HepG2 (cell line): Measurements from ENCODE around the gene FAT1. TPM values are rescaled to one million over a fixed set of nuclear protein-coding genes. Genes with fewer than 3 reads are reported as not detected.

ENCODE experiments used
- DR1 ChIP-seq: sonication (generic); formaldehyde crosslinking; IDR thresholded peaks from 2 replicates; pipeline ENCODE4 v1.8.0; 2021; ENCODE audit warnings: mild to moderate bottlenecking, missing genetic modification reagents, inconsistent platforms
- GFI1 ChIP-seq: sonication (generic); formaldehyde crosslinking; IDR thresholded peaks from 2 replicates; pipeline ENCODE4 v1.5.0; 2020; ENCODE audit warnings: missing genetic modification reagents, mild to moderate bottlenecking, borderline replicate concordance
- KDM3A ChIP-seq: IDR thresholded peaks from 2 replicates; pipeline ENCODE4 v1.6.1; 2018; ENCODE audit warnings: low read depth, missing compliant biosample characterization
- KDM5A ChIP-seq: fragments of 200-600 bp; sonication (generic); IDR thresholded peaks from 2 replicates; pipeline ENCODE4 v1.7.0; 2018; ENCODE audit warnings: antibody characterized with exemption, mild to moderate bottlenecking, low read length, borderline replicate concordance
- MATR3 ChIP-seq: sonication (generic); formaldehyde crosslinking; IDR thresholded peaks from 2 replicates; pipeline ENCODE4 v1.4.0; 2020; ENCODE audit warnings: missing genetic modification reagents
- PRPF4 ChIP-seq: fragments of 200-400 bp; formaldehyde crosslinking; IDR thresholded peaks from 2 replicates; pipeline ENCODE4 v1.6.1; 2016; ENCODE audit warnings: low read length, low read depth; ENCODE audit not compliant: poor library complexity, severe bottlenecking
- SP2 ChIP-seq: sonication (generic); formaldehyde crosslinking; IDR thresholded peaks from 2 replicates; pipeline ENCODE4 v1.5.1; 2020; ENCODE audit warnings: mild to moderate bottlenecking, missing genetic modification reagents
- TBL1XR1 ChIP-seq: fragments of 150-350 bp; IDR thresholded peaks from 2 replicates; pipeline ENCODE4 v1.6.1; 2014; ENCODE audit warnings: borderline replicate concordance, low read length; ENCODE audit not compliant: partially characterized antibody
- ZNF335 ChIP-seq: sonication (generic); formaldehyde crosslinking; IDR thresholded peaks from 2 replicates; pipeline ENCODE4 v1.4.0; 2020; ENCODE audit warnings: missing genetic modification reagents
- ZNF367 ChIP-seq: sonication (generic); formaldehyde crosslinking; IDR thresholded peaks from 2 replicates; pipeline ENCODE4 v1.4.0; 2020; ENCODE audit warnings: missing genetic modification reagents, borderline replicate concordance
- ZNF549 ChIP-seq: sonication (generic); formaldehyde crosslinking; IDR thresholded peaks from 2 replicates; pipeline ENCODE4 v1.5.0; 2020; ENCODE audit warnings: missing genetic modification reagents
- ZNF569 ChIP-seq: sonication (generic); formaldehyde crosslinking; IDR thresholded peaks from 2 replicates; pipeline ENCODE4 v1.5.0; 2020; ENCODE audit warnings: mild to moderate bottlenecking, missing genetic modification reagents, moderate library complexity, borderline replicate concordance
- ZNF629 ChIP-seq: sonication (generic); formaldehyde crosslinking; conservative IDR thresholded peaks from 2 replicates; pipeline ENCODE4 v1.5.0; 2020; ENCODE audit warnings: missing genetic modification reagents
- ZNF773 ChIP-seq: sonication (generic); formaldehyde crosslinking; IDR thresholded peaks from 2 replicates; pipeline ENCODE4 v1.4.0; 2020; ENCODE audit warnings: missing genetic modification reagents, borderline replicate concordance
- ZSCAN25 ChIP-seq: sonication (generic); formaldehyde crosslinking; IDR thresholded peaks from 2 replicates; pipeline ENCODE4 v1.8.0; 2022; ENCODE audit warnings: mild to moderate bottlenecking, missing genetic modification reagents
- polyA plus RNA-seq, 8 experiments: library from polyadenylated mRNA; depleted of rRNA in 3 of 8; stranded (reverse) in 7 of 8; unstranded in 1 of 8; fragments of >200 nt; fragmentation: Illumina TruSeq in 4 of 8; extraction: Trizol in 4 of 8; gene quantifications; 2 replicates each; pipeline versions ENCODE4 v1.2.1 to v1.2.3, GENCODE V29; 2011 to 2016; ENCODE audit warnings: low read depth in 4 of 8, missing spikeins in 1 of 8, mixed read lengths in 1 of 8; ENCODE audit not compliant: insufficient read depth in 1 of 8
- total RNA-seq, 5 experiments: library from RNA; depleted of rRNA; stranded (reverse); fragments of >200 nt; fragmentation: Illumina TruSeq; extraction: Trizol; gene quantifications; 2 replicates each; pipeline ENCODE4 v1.2.3, GENCODE V29; 2016; ENCODE audit warnings: low read depth in 1 of 5
- TF ChIP-seq, protein P1 (sequence below): sonication (generic); formaldehyde crosslinking; IDR thresholded peaks from 2 replicates; pipeline ENCODE4 v1.4.0; 2020; ENCODE audit warnings: missing genetic modification reagents, borderline replicate concordance
- TF ChIP-seq, protein P2 (sequence below): sonication (generic); formaldehyde crosslinking; IDR thresholded peaks from 2 replicates; pipeline ENCODE4 v1.5.1; 2020; ENCODE audit warnings: missing genetic modification reagents, mild to moderate bottlenecking, borderline replicate concordance
- TF ChIP-seq, protein P3 (sequence below): sonication (generic); formaldehyde crosslinking; IDR thresholded peaks from 2 replicates; pipeline ENCODE4 v1.4.0; 2020; ENCODE audit warnings: low read depth, mild to moderate bottlenecking, missing genetic modification reagents
- TF ChIP-seq, protein P4 (sequence below): sonication (generic); formaldehyde crosslinking; IDR thresholded peaks from 2 replicates; pipeline ENCODE4 v1.8.0; 2022; ENCODE audit warnings: missing genetic modification reagents, mild to moderate bottlenecking, moderate library complexity, borderline replicate concordance
- TF ChIP-seq, protein P5 (sequence below): sonication (generic); IDR thresholded peaks from 2 replicates; pipeline ENCODE4 v1.6.1; 2016; ENCODE audit warnings: low read depth, borderline replicate concordance

FAT1 gene
- total and polyA plus RNA-seq, 2 of the 13 experiments (the other 11 are each of a cell fraction or from before 2014, with no cell fraction given), result 185 to 216 TPM

DNA sequence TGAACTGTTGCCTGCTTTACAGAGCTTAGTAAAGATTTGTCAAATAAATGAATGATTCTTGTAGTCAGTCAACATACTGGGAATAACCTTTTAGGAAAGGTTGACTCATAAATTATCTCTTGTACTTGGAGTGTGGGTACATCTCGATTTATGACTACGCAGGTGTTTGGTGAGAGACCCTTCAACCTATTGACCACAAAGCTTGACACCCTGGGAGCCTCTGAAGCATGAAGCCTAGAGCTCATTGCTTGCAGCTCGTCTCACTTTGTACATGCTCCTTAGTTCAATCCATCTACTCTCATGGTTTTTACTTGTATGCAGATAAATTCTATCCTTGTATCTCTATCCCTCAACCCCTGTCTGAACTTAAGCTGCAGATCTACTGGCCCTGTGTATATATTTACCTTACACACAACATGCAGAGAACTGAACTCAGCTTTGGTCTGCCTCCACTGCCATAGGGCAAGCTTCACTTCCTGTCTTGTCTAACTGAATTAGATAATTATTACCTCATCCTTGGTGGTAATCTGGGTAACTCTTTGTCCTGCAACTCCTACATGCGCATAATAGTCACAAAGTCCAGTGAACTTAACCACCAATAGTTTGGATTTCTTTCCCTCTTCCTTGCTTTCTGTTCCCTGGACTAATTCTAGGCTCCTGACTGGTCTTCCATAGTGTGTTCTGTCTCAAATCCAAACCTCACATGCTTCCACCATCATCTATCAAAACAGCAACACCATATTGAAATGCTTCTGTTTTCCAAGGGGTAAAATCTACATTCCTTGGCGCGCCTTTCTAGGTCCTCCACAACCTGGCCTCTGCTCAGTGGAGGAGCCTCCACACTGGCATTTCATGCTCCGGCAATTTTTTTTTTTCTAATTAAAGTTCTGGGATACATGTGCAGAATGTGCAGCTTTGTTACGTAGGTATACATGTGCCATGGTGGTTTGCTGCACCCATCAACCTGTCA is 32.2 kb upstream of the FAT1 start (continued):
- TF ChIP-seq, protein P1, sequence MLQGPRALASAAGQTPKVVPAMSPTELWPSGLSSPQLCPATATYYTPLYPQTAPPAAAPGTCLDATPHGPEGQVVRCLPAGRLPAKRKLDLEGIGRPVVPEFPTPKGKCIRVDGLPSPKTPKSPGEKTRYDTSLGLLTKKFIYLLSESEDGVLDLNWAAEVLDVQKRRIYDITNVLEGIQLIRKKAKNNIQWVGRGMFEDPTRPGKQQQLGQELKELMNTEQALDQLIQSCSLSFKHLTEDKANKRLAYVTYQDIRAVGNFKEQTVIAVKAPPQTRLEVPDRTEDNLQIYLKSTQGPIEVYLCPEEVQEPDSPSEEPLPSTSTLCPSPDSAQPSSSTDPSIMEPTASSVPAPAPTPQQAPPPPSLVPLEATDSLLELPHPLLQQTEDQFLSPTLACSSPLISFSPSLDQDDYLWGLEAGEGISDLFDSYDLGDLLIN (CRISPR knock-in tag), result no peak
- TF ChIP-seq DR1 (CRISPR knock-in tag), result no peak
- no peak for TF ChIP-seq ZNF367 (CRISPR knock-in tag)
- TF ChIP-seq KDM5A, result no peak
- no peak for TF ChIP-seq ZNF773
- TF ChIP-seq ZNF629, result peak; percentile 89
- TF ChIP-seq, protein P2, sequence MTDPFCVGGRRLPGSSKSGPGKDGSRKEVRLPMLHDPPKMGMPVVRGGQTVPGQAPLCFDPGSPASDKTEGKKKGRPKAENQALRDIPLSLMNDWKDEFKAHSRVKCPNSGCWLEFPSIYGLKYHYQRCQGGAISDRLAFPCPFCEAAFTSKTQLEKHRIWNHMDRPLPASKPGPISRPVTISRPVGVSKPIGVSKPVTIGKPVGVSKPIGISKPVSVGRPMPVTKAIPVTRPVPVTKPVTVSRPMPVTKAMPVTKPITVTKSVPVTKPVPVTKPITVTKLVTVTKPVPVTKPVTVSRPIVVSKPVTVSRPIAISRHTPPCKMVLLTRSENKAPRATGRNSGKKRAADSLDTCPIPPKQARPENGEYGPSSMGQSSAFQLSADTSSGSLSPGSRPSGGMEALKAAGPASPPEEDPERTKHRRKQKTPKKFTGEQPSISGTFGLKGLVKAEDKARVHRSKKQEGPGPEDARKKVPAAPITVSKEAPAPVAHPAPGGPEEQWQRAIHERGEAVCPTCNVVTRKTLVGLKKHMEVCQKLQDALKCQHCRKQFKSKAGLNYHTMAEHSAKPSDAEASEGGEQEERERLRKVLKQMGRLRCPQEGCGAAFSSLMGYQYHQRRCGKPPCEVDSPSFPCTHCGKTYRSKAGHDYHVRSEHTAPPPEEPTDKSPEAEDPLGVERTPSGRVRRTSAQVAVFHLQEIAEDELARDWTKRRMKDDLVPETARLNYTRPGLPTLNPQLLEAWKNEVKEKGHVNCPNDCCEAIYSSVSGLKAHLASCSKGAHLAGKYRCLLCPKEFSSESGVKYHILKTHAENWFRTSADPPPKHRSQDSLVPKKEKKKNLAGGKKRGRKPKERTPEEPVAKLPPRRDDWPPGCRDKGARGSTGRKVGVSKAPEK (CRISPR knock-in tag), result no peak
- TF ChIP-seq PRPF4, result no peak
- TF ChIP-seq, protein P3, sequence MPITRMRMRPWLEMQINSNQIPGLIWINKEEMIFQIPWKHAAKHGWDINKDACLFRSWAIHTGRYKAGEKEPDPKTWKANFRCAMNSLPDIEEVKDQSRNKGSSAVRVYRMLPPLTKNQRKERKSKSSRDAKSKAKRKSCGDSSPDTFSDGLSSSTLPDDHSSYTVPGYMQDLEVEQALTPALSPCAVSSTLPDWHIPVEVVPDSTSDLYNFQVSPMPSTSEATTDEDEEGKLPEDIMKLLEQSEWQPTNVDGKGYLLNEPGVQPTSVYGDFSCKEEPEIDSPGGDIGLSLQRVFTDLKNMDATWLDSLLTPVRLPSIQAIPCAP, result no peak
- TF ChIP-seq SP2 (CRISPR knock-in tag), result no peak
- TF ChIP-seq ZSCAN25 (CRISPR knock-in tag), result no peak; the same call in 1 of the 2 replicates
- no peak for TF ChIP-seq ZNF569 (CRISPR knock-in tag)
- peak; percentile 60; the same call in 1 of the 2 replicates for TF ChIP-seq ZNF335 (CRISPR knock-in tag)
- TF ChIP-seq, protein P4, sequence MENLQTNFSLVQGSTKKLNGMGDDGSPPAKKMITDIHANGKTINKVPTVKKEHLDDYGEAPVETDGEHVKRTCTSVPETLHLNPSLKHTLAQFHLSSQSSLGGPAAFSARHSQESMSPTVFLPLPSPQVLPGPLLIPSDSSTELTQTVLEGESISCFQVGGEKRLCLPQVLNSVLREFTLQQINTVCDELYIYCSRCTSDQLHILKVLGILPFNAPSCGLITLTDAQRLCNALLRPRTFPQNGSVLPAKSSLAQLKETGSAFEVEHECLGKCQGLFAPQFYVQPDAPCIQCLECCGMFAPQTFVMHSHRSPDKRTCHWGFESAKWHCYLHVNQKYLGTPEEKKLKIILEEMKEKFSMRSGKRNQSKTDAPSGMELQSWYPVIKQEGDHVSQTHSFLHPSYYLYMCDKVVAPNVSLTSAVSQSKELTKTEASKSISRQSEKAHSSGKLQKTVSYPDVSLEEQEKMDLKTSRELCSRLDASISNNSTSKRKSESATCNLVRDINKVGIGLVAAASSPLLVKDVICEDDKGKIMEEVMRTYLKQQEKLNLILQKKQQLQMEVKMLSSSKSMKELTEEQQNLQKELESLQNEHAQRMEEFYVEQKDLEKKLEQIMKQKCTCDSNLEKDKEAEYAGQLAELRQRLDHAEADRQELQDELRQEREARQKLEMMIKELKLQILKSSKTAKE (CRISPR knock-in tag), result peak; percentile 89
- no peak for TF ChIP-seq KDM3A (CRISPR knock-in tag)
- no peak for TF ChIP-seq ZNF549 (CRISPR knock-in tag)
- TF ChIP-seq, protein P5, sequence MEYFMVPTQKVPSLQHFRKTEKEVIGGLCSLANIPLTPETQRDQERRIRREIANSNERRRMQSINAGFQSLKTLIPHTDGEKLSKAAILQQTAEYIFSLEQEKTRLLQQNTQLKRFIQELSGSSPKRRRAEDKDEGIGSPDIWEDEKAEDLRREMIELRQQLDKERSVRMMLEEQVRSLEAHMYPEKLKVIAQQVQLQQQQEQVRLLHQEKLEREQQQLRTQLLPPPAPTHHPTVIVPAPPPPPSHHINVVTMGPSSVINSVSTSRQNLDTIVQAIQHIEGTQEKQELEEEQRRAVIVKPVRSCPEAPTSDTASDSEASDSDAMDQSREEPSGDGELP, result peak; percentile 28; the same call in 1 of the 2 replicates
- peak; percentile 86; the same call in 1 of the 2 replicates for TF ChIP-seq GFI1 (CRISPR knock-in tag)
- no peak for TF ChIP-seq TBL1XR1
- no peak for TF ChIP-seq MATR3 (CRISPR knock-in tag)
